Measurements from ENCODE around the gene GALNT18. TPM values are rescaled to one million over a fixed set of nuclear protein-coding genes. Genes with fewer than 3 reads are reported as not detected.

Gene GALNT18
- total RNA-seq, 2 experiments from 2014 or later, result not detected

GRCh38 chr11:11598243-11598642 is 23.6 kb downstream of the GALNT18 start:
- no peak for DNase-seq (ENCODE audit: low spot score)
- Histone ChIP-seq H3K9me2 (ENCODE audit: insufficient read depth, low read length) (no peaks in the 10 kb centered on the region), H3K4me3 (ENCODE audit: low read depth, low read length, poor library complexity, severe bottlenecking) (no peak overlapping the region), H4K20me1 (ENCODE audit: insufficient read depth, low read length) (no peaks in the 10 kb centered on the region), H3K27ac (ENCODE audit: low read depth, low read length, poor library complexity, severe bottlenecking) (no peak overlapping the region), H2AFZ (ENCODE audit: low read length) (no peak overlapping the region), H3K36me3 (ENCODE audit: insufficient read depth, low read length) (no peaks in the 10 kb centered on the region), H3K4me2 (ENCODE audit: low read length) (no peak overlapping the region), H3K4me1 (ENCODE audit: insufficient read depth, low read length, poor library complexity, severe bottlenecking) (no peaks in the 10 kb centered on the region), H3K79me2 (ENCODE audit: insufficient read depth, low read depth, low read length) (no peaks in the 10 kb centered on the region), H3K9me3 (ENCODE audit: low read length) (no peaks in the 10 kb centered on the region)
- BruUV-seq (replicated peaks), result no TSS peak
- CTCF ChIA-PET (ENCODE audit: unreplicated experiment), result no interaction called here
- TF ChIP-seq CTCF (conservative IDR thresholded peaks at IDR 0.05; ENCODE audit: low read length), result no peak
- no peak for TF ChIP-seq EZH2phosphoT487 (IDR thresholded peaks at IDR 0.05; ENCODE audit: borderline replicate concordance, low read depth, low read length)
- intact Hi-C loops (cut with micrococcal nuclease; ENCODE audit: unreplicated experiment), result no loop called here
- POLR2A ChIA-PET, result no interaction called here

DNA sequence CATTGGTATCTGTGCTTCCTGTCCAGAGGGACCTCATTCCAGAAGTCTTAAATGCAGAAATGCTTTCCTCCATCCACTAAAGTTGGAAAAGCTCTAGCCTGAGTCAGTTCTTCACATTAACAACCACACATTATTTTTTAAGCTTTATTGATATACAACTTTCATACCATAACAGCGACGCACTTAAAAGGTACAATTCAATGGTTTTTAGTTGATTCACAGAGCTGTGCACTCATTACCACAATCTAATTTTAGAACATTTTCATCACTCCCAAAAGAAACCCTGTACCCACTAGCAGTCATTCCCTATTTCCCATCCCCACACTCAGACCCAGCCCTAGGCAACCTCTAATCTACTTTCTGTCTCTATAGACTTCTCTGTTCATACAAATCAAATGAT is 27.6 kb downstream of the GALNT18 start:
- Histone ChIP-seq H3K9me3 (ENCODE audit: low read length) (no peaks in the 10 kb centered on the region), H3K9me2 (ENCODE audit: insufficient read depth, low read length) (no peaks in the 10 kb centered on the region), H3K36me3 (ENCODE audit: insufficient read depth, low read length) (no peaks in the 10 kb centered on the region), H3K79me2 (ENCODE audit: insufficient read depth, low read depth, low read length) (no peaks in the 10 kb centered on the region), H3K4me3 (ENCODE audit: low read depth, low read length, poor library complexity, severe bottlenecking) (no peak overlapping the region), H2AFZ (ENCODE audit: low read length) (no peak overlapping the region), H3K27ac (ENCODE audit: low read depth, low read length, poor library complexity, severe bottlenecking) (no peak overlapping the region), H3K4me2 (ENCODE audit: low read length) (no peak overlapping the region), H4K20me1 (ENCODE audit: insufficient read depth, low read length) (no peaks in the 10 kb centered on the region), H3K4me1 (ENCODE audit: insufficient read depth, low read length, poor library complexity, severe bottlenecking) (no peaks in the 10 kb centered on the region)
- ChIA-PET CTCF (ENCODE audit: unreplicated experiment) (no interaction called here), POLR2A (no interaction called here)
- no TSS peak for BruUV-seq (replicated peaks)
- DNase-seq (ENCODE audit: low spot score), result no peak
- intact Hi-C loops (cut with micrococcal nuclease; ENCODE audit: unreplicated experiment), result no loop called here
- no peak for TF ChIP-seq EZH2phosphoT487 (IDR thresholded peaks at IDR 0.05; ENCODE audit: borderline replicate concordance, low read depth, low read length)

- TF ChIP-seq EZH2phosphoT487 (IDR thresholded peaks at IDR 0.05; ENCODE audit: borderline replicate concordance, low read depth, low read length), result no peak
- no peak for TF ChIP-seq CTCF (conservative IDR thresholded peaks at IDR 0.05; ENCODE audit: low read length)
- H3K9me3 ChIP-seq (ENCODE audit: low read length), result no peaks in the 10 kb centered on the region
- H3K36me3 ChIP-seq (ENCODE audit: insufficient read depth, low read length), result no peaks in the 10 kb centered on the region
- CTCF ChIA-PET (ENCODE audit: unreplicated experiment), result no interaction called here
- no peaks in the 10 kb centered on the region for H4K20me1 ChIP-seq (ENCODE audit: insufficient read depth, low read length)
- H3K9me2 ChIP-seq (ENCODE audit: insufficient read depth, low read length), result no peaks in the 10 kb centered on the region
- DNase-seq (ENCODE audit: low spot score), result no peak
- H3K4me2 ChIP-seq (ENCODE audit: low read length), result no peak overlapping the region
- no peak overlapping the region for H3K27ac ChIP-seq (ENCODE audit: low read depth, low read length, poor library complexity, severe bottlenecking)
- H3K4me3 ChIP-seq (ENCODE audit: low read depth, low read length, poor library complexity, severe bottlenecking), result no peak overlapping the region
- intact Hi-C loops (cut with micrococcal nuclease; ENCODE audit: unreplicated experiment), result no loop called here
- H3K4me1 ChIP-seq (ENCODE audit: insufficient read depth, low read length, poor library complexity, severe bottlenecking), result no peaks in the 10 kb centered on the region
- H2AFZ ChIP-seq (ENCODE audit: low read length), result no peak overlapping the region
- no peaks in the 10 kb centered on the region for H3K79me2 ChIP-seq (ENCODE audit: insufficient read depth, low read depth, low read length)
- POLR2A ChIA-PET, result interaction anchor here (0.7 kb wide), 1 partner anchor 79 kb away, joined by 3 read pairs; no protein-coding TSS in a partner anchor
- BruUV-seq (replicated peaks), result no TSS peak
Measured at GRCh38 chr11:11592146-11592684, 29.6 kb downstream of the GALNT18 start.

Data from OCI-LY7 (cell line).